NCI-H2196 treated with DMSO at 0.1 percent for 48 hours (cell line): ENCODE results near the gene PIEZO1.

Experiments used
- DNase-seq: peaks from one replicate; lab custom pipeline; 2025; ENCODE audit not compliant: unreplicated experiment; lab: John Stamatoyannopoulos, UW

The PIEZO1 gene

GRCh38 chr16:88706965-88707826 is 77.8 kb downstream of the PIEZO1 start:
- DNase-seq: no peak

GRCh38 chr16:88706229-88706964 is 78.6 kb downstream of the PIEZO1 start, which contains the start of the genes CTU2 and RNF166:
Gene CTU2 (plus strand): TSS chr16:88706503. CDS start chr16:88706531, 28 bp downstream.
Gene RNF166 (minus strand): TSS chr16:88706408. CDS start chr16:88706325, 83 bp downstream.
- DNase-seq: peak; percentile 35

- DNase-seq: no peak
These were observed 79.2 kb downstream of the PIEZO1 start for GRCh38 chr16:88705801-88706228.

DNA sequence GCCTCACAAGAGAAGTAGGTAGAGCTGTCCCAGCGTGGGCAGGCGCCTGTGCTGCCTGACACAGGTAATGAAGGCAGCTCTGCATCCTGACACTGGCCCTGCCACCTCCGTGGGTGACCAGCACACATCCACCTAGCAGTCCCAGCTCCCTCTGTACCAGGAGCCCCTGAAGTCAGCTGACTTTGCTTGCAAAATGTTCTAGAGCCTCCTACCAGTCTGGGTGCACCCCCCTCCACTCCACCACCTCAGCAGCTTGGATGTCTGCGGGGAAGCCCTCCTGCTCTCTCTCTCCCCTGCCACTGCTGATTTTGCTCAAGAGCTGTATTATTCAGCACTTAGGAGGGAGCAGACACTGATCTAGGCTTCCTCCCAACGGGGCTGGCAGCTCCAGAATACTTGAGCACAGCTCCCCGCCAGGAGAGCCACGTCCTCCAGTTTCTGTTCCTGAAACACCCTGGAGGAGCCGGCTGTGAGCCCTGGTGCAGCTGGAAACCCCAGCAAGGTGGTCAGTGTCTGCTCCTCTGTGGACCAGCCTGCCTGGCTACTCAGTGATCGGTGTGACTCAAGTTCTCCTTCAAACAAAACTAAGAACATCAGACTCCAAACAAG is 79.8 kb downstream of the PIEZO1 start:
- DNase-seq: no peak

- no peak for DNase-seq
These were observed 81.3 kb downstream of the PIEZO1 start for GRCh38 chr16:88703486-88704309.

GRCh38 chr16:88702371-88703210 is 82.4 kb downstream of the PIEZO1 start:
- no peak for DNase-seq

DNA sequence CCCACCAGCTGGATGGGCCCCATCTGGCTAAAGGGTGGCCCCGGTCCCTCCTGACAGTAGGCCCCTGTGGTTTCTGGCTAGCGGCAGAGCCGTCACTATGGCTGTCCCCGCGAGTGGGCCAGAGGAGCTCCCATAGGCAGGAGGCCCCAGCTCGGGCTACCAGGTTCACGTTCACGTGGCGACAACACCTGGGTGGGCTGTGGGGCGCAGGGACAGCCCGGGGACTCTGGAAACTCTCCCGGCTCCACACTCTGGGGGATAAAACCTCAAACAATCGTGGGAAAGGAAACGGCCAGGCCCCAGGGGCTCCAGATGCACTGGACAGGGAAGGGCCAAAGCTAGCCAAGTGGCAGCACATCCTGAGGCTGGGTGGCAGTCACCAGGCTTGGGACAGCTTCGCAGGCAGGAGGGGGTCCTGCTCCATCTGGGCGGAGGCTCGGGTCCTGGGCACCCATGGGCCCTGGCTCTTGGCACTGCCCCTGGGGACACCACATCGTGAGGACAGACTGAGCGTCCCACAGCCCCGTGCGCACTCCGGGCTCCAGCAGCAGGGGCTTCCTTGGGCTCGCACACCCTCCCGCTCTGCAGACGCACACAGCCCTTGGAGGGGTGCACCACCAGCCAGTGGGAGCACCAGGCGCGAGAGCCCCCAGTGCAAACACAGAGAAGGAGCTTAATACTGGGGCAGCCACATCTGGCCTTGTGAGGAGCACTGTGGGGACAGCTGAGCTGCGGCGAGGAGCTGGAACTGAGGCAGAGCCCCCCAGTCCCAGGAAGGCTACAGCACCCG is 83.2 kb downstream of the PIEZO1 start:
- DNase-seq: no peak

DNA sequence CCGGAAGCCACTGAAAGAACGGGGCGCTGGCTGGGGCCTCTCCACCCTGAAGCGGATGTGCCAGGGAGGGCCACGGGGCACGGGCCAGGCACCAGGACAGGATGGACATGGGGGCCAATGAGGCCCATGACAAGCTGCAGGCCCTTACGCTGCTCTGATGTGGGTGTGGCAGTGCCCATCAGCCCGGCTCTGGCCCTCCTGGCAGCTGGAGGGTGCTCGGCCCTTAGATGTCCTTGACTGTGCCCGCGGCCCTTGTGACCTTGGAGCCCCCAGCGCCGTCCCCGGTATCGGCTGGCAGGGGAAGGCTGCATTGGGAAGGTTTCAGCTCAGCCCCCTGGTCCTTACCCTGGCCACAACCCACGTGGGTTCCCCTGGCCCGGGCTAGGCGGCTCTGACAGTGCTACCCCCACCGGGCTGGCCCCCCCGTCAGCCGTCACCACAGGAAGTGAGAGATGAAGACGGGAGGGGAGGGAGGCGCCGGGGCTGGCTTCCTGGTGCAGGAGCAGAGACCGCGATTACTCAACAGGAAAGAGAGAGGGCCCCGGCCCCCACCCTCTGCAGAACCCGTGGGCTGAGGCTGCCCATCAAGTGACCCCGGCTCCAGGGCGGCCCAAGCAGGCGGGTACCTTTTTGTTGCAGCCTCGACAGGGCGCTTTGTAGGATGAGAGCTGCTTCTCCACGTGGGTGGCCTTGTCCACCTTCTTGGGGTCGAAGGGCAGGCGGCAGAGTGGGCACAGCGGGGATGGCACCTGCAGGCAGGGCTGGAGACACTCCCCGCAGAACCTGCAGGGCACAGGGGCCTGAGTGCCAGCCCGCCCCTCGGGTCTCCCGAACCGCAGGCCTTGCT is 84.2 kb downstream of the PIEZO1 start:
- DNase-seq: no peak

GRCh38 chr16:88700322-88700635 is 84.7 kb downstream of the PIEZO1 start:
- DNase-seq: no peak

- DNase-seq: no peak
These were observed 85.8 kb downstream of the PIEZO1 start for GRCh38 chr16:88699180-88699579.

GRCh38 chr16:88698646-88699045 is 86.4 kb downstream of the PIEZO1 start:
- no peak for DNase-seq

DNA sequence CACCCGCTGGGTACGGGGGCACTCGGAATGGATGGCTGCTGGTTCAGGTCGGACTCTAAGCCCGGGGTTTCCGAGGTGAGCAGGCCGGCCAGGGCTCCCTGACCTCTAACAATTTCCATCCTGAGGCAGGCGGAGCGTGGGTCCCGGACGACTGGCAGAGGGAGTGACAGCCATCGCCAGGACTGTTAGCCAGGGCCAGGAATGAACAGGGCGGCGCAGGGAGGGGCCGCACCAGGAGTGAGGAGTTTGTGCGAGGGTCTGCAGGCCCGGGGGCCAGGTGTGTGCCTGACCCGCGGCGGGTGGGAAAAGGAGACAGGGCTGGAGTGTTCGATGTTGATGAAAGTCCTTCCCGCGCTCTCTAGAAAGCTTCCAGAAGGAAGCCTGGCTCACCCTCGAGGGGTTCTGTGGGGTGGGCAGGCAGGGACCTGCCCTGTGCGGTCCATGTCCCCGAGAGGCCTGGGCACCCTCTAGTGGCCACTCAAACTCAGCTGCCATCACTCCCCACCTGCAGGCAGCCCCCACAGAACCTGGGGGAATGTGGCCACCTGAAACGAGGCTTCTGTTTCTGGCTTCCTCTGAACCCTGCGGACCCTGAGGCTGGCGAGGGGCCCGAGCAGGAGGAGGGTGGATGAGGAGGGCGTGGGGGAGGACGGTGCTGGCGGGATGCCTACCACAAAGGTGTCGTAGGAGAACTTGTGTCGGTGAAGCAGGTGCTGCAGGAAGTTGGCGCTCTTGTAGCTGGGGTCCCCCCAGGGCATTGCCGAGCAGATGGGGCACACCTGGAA is 87.0 kb downstream of the PIEZO1 start:
- DNase-seq: no peak

- DNase-seq: no peak
These were observed 87.7 kb downstream of the PIEZO1 start for GRCh38 chr16:88697116-88697830.

DNA sequence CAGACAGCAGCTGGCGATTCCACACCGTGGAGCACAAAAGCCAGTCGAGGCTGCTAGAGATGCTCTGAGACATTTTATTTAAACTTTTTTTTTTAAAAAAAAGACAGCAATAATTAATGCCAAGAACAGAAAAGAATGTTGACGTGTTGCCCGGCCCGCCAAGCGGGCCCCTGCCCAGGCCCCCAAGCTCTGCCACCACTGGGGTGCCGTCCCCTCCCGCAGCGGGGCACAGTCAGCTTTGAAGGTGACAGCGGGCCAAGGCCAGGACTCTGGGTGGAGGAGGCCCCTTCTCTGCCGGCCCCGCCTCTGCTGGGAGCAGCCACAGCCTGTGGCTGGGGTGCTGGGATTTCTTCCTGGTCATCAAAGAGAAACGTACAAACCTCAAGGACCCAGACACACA is 88.6 kb downstream of the PIEZO1 start:
- no peak for DNase-seq

- no peak for DNase-seq
These were observed 89.3 kb downstream of the PIEZO1 start for GRCh38 chr16:88695753-88696152.

- DNase-seq: no peak
These were observed 89.8 kb downstream of the PIEZO1 start for GRCh38 chr16:88695218-88695617.
